WTC11 (cell line): ENCODE data around the gene PEAK1. TPM values are rescaled to one million over a fixed set of nuclear protein-coding genes. Genes with fewer than 3 reads are reported as not detected.

Source experiments
- ATAC-seq: fragments of 200-7000 bp; cut with Tn5 transposase; 2 replicates; pipeline ENCODE4 v1.10.0; 2021; ENCODE audit warnings: mild to moderate bottlenecking, moderate library complexity
- CTCF ChIA-PET: fragments of 300-600 bp; sonication (Branson Sonifier 250); formaldehyde crosslinking; loops from one replicate; lab custom pipeline; 2021; ENCODE audit warnings: antibody characterized with exemption; lab: Charles Lee
- POLR2A ChIA-PET: fragments of 350-600 bp; sonication (Branson Sonifier 250); formaldehyde crosslinking; loops from one replicate; lab custom pipeline; 2021; ENCODE audit warnings: antibody characterized with exemption; lab: Charles Lee
- DNase-seq: peaks from one replicate; pipeline ENCODE4 v3.0.0; 2021; ENCODE audit warnings: low spot score
- H3K27ac Mint-ChIP-seq: 2 replicates; pipeline ENCODE4 v1.8.0; 2021; ENCODE audit warnings: mixed read lengths
- H3K27me3 Mint-ChIP-seq: 2 replicates; pipeline ENCODE4 v1.8.0; 2021; ENCODE audit warnings: low read depth, mild to moderate bottlenecking, moderate library complexity, mixed read lengths
- H3K36me3 Mint-ChIP-seq: 2 replicates; pipeline ENCODE4 v1.8.0; 2021; ENCODE audit warnings: mixed read lengths
- H3K4me1 Mint-ChIP-seq: 2 replicates; pipeline ENCODE4 v1.8.0; 2022; ENCODE audit warnings: mixed read lengths
- H3K4me3 Mint-ChIP-seq: 2 replicates; pipeline ENCODE4 v1.8.0; 2021; ENCODE audit warnings: mild to moderate bottlenecking, moderate library complexity, mixed read lengths
- H3K9me3 Mint-ChIP-seq: 2 replicates; pipeline ENCODE4 v1.8.0; 2021; ENCODE audit warnings: mixed read lengths
- AR ChIP-seq: fragments of 250-450 bp; sonication (Bioruptor Pico); IDR thresholded peaks from 2 replicates; pipeline ENCODE4 v1.9.0; 2021; ENCODE audit warnings: mild to moderate bottlenecking
- ATF2 ChIP-seq: sonication (generic); formaldehyde crosslinking; IDR thresholded peaks from 2 replicates; pipeline ENCODE4 v1.8.1; 2022; ENCODE audit warnings: low read depth, missing genetic modification reagents, borderline replicate concordance
- CREM ChIP-seq: sonication (generic); formaldehyde crosslinking; IDR thresholded peaks from 2 replicates; pipeline ENCODE4 v1.8.1; 2022; ENCODE audit warnings: mild to moderate bottlenecking, missing genetic modification reagents, moderate library complexity
- FOXP4 ChIP-seq: sonication (generic); formaldehyde crosslinking; IDR thresholded peaks from 2 replicates; pipeline ENCODE4 v1.8.0; 2022; ENCODE audit warnings: mild to moderate bottlenecking, missing genetic modification reagents
- GRHL2 ChIP-seq: fragments of 250-450 bp; sonication (Bioruptor Pico); IDR thresholded peaks from 2 replicates; pipeline ENCODE4 v1.8.0; 2022; ENCODE audit warnings: mild to moderate bottlenecking, moderate library complexity; ENCODE audit not compliant: insufficient replicate concordance, severe bottlenecking
- GTF2I ChIP-seq: fragments of 250-450 bp; sonication (Bioruptor Pico); conservative IDR thresholded peaks from 2 replicates; pipeline ENCODE4 v1.4.0; 2021; ENCODE audit warnings: mild to moderate bottlenecking
- JAZF1 ChIP-seq: fragments of 250-450 bp; sonication (Bioruptor Pico); IDR thresholded peaks from 2 replicates; pipeline ENCODE4 v1.9.0; 2021; ENCODE audit warnings: moderate library complexity, mild to moderate bottlenecking, inconsistent platforms
- MLX ChIP-seq: sonication (generic); formaldehyde crosslinking; IDR thresholded peaks from 2 replicates; pipeline ENCODE4 v1.8.1; 2023; ENCODE audit warnings: mild to moderate bottlenecking, missing genetic modification reagents, moderate library complexity
- NFATC4 ChIP-seq: fragments of 250-450 bp; sonication (Bioruptor Pico); IDR thresholded peaks from 2 replicates; pipeline ENCODE4 v1.9.0; 2021; ENCODE audit warnings: mild to moderate bottlenecking
- PRRX2 ChIP-seq: fragments of 250-450 bp; sonication (Bioruptor Pico); IDR thresholded peaks from 2 replicates; pipeline ENCODE4 v1.8.0; 2021; ENCODE audit warnings: mild to moderate bottlenecking
- SMAD4 ChIP-seq: sonication (generic); formaldehyde crosslinking; IDR thresholded peaks from 2 replicates; pipeline ENCODE4 v1.8.0; 2022; ENCODE audit warnings: mild to moderate bottlenecking, missing genetic modification reagents
- TEAD4 ChIP-seq: sonication (generic); formaldehyde crosslinking; IDR thresholded peaks from 2 replicates; pipeline ENCODE4 v1.8.0; 2022; ENCODE audit warnings: mild to moderate bottlenecking, missing genetic modification reagents
- ZBTB21 ChIP-seq: sonication (generic); formaldehyde crosslinking; IDR thresholded peaks from 2 replicates; pipeline ENCODE4 v1.8.1; 2023; ENCODE audit warnings: mild to moderate bottlenecking, missing genetic modification reagents, borderline replicate concordance
- ZMAT4 ChIP-seq: fragments of 250-450 bp; sonication (Bioruptor Pico); IDR thresholded peaks from 2 replicates; pipeline ENCODE4 v1.9.0; 2021; ENCODE audit warnings: mild to moderate bottlenecking
- ZNF232 ChIP-seq: sonication (generic); formaldehyde crosslinking; IDR thresholded peaks from 2 replicates; pipeline ENCODE4 v1.8.0; 2022; ENCODE audit warnings: mild to moderate bottlenecking, missing genetic modification reagents
- total RNA-seq: library from RNA; stranded (reverse); gene quantifications from 3 replicates; pipeline ENCODE4 v1.2.3, GENCODE V29; 2021

PEAK1 gene
- total RNA-seq, 1 experiment from 2014 or later, result 49.0 TPM

- no peak for DNase-seq
- ChIA-PET POLR2A (no interaction called here), CTCF (interaction anchor here (1.0 to 2.1 kb wide), 5 partner anchors 10 to 472 kb away, joined by 3 to 11 read pairs (median 5); no protein-coding TSS in a partner anchor)
- peaks cover 6% of the 10 kb centered on the region; the same call in 1 of the 2 replicates for H3K4me1 Mint-ChIP-seq
- no peak overlapping the region for H3K4me3 Mint-ChIP-seq
- H3K36me3 Mint-ChIP-seq, result no peaks in the 10 kb centered on the region
- ATAC-seq, result no peak
- TF ChIP-seq GRHL2 (CRISPR knock-in tag) (no peak), MLX (CRISPR knock-in tag) (no peak), GTF2I (CRISPR knock-in tag) (no peak), SMAD4 (no peak), CREM (CRISPR knock-in tag) (no peak), FOXP4 (no peak), PRRX2 (no peak), JAZF1 (CRISPR knock-in tag) (no peak), AR (CRISPR knock-in tag) (no peak), NFATC4 (CRISPR knock-in tag) (no peak), ZMAT4 (no peak), TEAD4 (no peak), ZNF232 (CRISPR knock-in tag) (no peak)
- no peaks in the 10 kb centered on the region for H3K27me3 Mint-ChIP-seq
- H3K9me3 Mint-ChIP-seq, result peaks cover 4% of the 10 kb centered on the region
- no peak overlapping the region for H3K27ac Mint-ChIP-seq
Measured at GRCh38 chr15:77097921-77098320, 322.0 kb downstream of the PEAK1 start.

GRCh38 chr15:77097248-77097721, 322.6 kb downstream of the PEAK1 start:
- no peaks in the 10 kb centered on the region for H3K27me3 Mint-ChIP-seq
- ChIA-PET POLR2A (no interaction called here), CTCF (interaction anchor here (1.0 to 2.1 kb wide), 5 partner anchors 11 to 472 kb away, joined by 3 to 11 read pairs (median 5); no protein-coding TSS in a partner anchor)
- H3K27ac Mint-ChIP-seq, result no peak overlapping the region
- H3K36me3 Mint-ChIP-seq, result no peaks in the 10 kb centered on the region
- no peak overlapping the region for H3K4me3 Mint-ChIP-seq
- ATAC-seq, result no peak
- H3K4me1 Mint-ChIP-seq, result peaks cover 6% of the 10 kb centered on the region; the same call in 1 of the 2 replicates
- TF ChIP-seq ZBTB21 (CRISPR knock-in tag), result no peak
- TF ChIP-seq ATF2 (CRISPR knock-in tag), result no peak
- no peak for TF ChIP-seq GRHL2 (CRISPR knock-in tag)
- no peak for TF ChIP-seq AR (CRISPR knock-in tag)
- DNase-seq, result no peak
- peaks cover 4% of the 10 kb centered on the region for H3K9me3 Mint-ChIP-seq
